Measurements from ENCODE around the gene ITGB3BP.

Gene ITGB3BP

DNA sequence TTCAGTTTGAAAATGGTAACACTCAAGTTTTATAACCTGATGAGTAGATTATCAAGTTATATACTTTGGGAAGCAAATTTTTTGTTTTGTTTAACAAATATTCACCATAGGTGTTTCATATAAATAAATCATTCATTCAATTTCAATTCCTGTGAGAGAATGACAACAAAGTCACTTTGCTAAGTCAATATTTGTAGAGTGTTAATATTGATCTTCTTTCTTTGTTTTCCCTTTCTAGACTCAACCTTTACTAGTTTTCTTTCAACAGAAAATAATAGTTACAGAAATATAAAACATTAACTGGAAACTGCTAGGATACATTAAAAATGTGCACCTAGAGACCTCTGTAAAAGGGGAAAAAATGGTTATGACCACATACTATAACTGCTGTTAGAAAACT lies 11.4 kb upstream of the ITGB3BP start:
- TF ChIP-seq, protein P1, sequence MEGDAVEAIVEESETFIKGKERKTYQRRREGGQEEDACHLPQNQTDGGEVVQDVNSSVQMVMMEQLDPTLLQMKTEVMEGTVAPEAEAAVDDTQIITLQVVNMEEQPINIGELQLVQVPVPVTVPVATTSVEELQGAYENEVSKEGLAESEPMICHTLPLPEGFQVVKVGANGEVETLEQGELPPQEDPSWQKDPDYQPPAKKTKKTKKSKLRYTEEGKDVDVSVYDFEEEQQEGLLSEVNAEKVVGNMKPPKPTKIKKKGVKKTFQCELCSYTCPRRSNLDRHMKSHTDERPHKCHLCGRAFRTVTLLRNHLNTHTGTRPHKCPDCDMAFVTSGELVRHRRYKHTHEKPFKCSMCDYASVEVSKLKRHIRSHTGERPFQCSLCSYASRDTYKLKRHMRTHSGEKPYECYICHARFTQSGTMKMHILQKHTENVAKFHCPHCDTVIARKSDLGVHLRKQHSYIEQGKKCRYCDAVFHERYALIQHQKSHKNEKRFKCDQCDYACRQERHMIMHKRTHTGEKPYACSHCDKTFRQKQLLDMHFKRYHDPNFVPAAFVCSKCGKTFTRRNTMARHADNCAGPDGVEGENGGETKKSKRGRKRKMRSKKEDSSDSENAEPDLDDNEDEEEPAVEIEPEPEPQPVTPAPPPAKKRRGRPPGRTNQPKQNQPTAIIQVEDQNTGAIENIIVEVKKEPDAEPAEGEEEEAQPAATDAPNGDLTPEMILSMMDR (IDR thresholded peaks at IDR 0.05; ENCODE audit: low read depth, low read length): no peak
- H3K4me3 ChIP-seq (replicated peaks in 1 of 2; ENCODE audit: low read depth in 2 of 2, low read length in 2 of 2): no peak overlapping the region
- DNase-seq (ENCODE audit: low read depth in 2 of 2): no peak

DNA sequence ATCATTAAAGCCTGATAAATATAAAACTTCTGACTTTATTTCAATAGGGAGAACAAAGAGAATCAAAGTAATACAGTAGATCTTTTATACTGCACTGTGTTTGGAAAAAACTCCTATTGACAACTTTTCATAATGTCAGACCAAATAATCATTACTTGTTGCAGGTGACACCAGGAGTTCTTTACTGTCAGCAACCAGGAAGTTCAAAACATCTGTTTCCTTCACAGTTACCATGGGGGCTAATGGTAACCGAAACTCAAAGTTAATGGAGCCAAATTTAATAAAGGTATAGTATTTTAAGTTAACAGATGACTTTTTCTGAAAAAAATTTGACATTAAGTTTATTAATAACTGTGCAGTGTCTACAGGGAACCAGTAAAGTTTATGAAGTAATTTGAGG lies 10.9 kb upstream of the ITGB3BP start:
- TF ChIP-seq, protein P1 (IDR thresholded peaks at IDR 0.05; ENCODE audit: low read depth, low read length): no peak
- DNase-seq (ENCODE audit: low read depth in 2 of 2): no peak
- no peak overlapping the region for H3K4me3 ChIP-seq (replicated peaks in 1 of 2; ENCODE audit: low read depth in 2 of 2, low read length in 2 of 2)

DNA sequence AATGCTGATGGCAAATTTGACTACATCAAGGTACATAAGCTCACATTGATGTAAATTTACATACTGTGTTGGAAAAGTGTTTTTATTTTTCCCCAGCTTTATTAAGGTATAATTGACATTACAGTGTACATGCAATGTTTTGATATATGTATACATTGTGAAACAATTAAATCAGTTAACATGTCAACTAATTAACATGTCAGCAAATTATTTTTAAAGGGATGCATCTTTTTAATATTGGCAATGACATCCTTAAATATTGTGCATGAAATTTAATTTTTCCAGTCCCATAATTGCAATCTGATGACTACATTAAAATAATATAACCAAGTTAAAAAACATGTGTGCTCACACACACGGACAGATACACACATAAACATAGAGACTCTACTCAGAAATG lies 9.7 kb upstream of the ITGB3BP start:
- no peak for DNase-seq (ENCODE audit: low read depth in 2 of 2)
- TF ChIP-seq, protein P1 (IDR thresholded peaks at IDR 0.05; ENCODE audit: low read depth, low read length): no peak
- H3K4me3 ChIP-seq (replicated peaks in 1 of 2; ENCODE audit: low read depth in 2 of 2, low read length in 2 of 2): no peak overlapping the region

DNA sequence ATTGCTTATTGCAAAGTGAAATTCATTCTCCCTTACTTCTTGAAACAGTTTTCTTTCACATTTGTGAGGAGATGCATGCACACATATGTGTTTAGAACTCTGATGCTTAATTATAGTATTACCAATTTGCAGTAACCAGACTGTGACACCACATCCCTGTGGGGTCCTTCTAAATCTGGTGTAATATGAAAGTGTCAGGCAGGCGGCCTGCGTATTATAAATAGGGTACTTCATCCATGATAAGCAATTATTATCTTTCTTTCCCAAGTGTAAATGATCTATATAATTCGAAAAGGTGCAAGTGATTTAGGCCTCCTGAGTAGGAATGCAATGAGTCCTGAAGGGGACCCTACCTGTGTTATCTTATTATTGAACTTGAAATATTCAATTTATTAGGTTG lies 1.2 kb upstream of the ITGB3BP start:
- peak overlapping the region; percentile 60 to 86 for H3K4me3 ChIP-seq (replicated peaks in 1 of 2; ENCODE audit: low read depth in 2 of 2, low read length in 2 of 2)
- peak; percentile 3 to 6 for DNase-seq (ENCODE audit: low read depth in 2 of 2)
- TF ChIP-seq, protein P1 (IDR thresholded peaks at IDR 0.05; ENCODE audit: low read depth, low read length): no peak

DNA sequence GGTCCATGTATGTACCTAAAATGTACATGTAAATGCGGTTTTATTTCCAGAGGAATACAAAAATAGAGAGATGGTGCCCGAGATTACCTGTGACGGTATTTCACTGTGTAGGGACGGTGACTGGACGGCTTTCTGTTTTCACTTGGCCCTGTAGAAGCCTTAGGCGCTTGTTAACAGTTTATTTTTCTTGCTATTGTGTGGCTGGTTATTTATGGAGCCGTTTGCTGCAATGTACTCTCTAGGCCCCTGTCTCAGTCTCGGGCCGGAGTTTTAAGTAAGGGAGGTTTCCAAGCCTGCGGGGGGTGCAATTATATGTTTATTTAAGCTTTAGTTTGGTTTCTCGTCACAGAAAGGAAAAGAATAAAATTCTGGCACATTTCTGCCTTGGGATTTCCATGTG lies 713 bp upstream of the ITGB3BP start:
- peak overlapping the region; percentile 60 to 86 for H3K4me3 ChIP-seq (replicated peaks in 1 of 2; ENCODE audit: low read depth in 2 of 2, low read length in 2 of 2)
- TF ChIP-seq, protein P1 (IDR thresholded peaks at IDR 0.05; ENCODE audit: low read depth, low read length): no peak
- no peak for DNase-seq (ENCODE audit: low read depth in 2 of 2)

DNA sequence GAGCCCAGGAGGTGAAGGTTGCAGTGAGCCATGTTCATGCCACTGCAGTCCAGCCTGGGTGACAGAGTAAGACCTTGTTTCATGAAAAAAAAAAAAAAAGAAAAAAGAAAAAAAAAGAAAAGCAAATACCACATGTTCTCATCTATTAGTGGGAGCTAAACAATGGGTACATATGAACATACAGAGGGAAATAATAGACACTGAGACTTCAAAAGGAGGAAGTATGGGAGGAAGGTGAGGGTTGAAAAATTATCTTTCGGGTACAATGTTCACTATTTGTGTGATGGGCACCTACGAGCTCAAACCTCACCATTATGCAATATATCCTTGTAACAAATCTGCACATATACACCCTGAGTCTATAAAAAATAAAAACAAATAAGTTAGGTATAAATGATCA lies 6.4 kb downstream of the ITGB3BP start:
- no peak for DNase-seq (ENCODE audit: low read depth in 2 of 2)
- TF ChIP-seq, protein P1 (IDR thresholded peaks at IDR 0.05; ENCODE audit: low read depth, low read length): no peak
- H3K4me3 ChIP-seq (replicated peaks in 1 of 2; ENCODE audit: low read depth in 2 of 2, low read length in 2 of 2): no peak overlapping the region

DNA sequence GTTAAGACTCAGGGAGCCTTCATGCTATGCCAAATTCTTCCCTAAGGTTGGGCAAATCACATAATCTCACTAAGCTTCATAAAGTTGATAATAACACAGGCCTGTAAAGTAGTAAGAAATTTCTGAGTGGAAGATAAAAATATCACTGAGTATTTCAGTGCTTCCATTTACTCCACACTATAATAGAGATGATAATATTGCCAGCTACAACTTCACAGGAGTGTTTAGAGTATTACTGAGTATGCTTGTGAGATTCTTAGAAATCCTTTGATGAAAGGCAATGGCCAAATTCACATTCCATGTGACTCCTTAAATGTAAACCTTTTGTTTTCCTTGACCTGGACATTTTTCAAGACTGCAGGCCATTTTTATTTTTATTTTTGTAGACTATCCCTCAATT lies 10.4 kb downstream of the ITGB3BP start:
- no peak overlapping the region for H3K4me3 ChIP-seq (replicated peaks in 1 of 2; ENCODE audit: low read depth in 2 of 2, low read length in 2 of 2)
- TF ChIP-seq, protein P1 (IDR thresholded peaks at IDR 0.05; ENCODE audit: low read depth, low read length): no peak
- DNase-seq (ENCODE audit: low read depth in 2 of 2): no peak

All from cardiac fibroblast (primary cell).